ENCODE results near the gene ABRAXAS1. TPM values are rescaled to one million over a fixed set of nuclear protein-coding genes. Genes with fewer than 3 reads are reported as not detected.
A peak's percentile ranks its signal among the peaks of the same experiment; 100 is the strongest.
"Not testable (repeated sequence)": the region's sequence is repeated elsewhere in the genome, so short reads cannot be mapped to it uniquely, and the experiment has no call there.

The ABRAXAS1 gene
- total RNA-seq, 4 donors from 2014 or later = 9.3 to 13.5 (median 10.8) TPM

GRCh38 chr4:83510442-83510841, 25.5 kb upstream of the ABRAXAS1 start:
- no peak for DNase-seq (ENCODE audit: extremely low spot score)
- Histone ChIP-seq H3K27me3 (no peaks in the 10 kb centered on the region), H3K4me3 (no peak overlapping the region), H3K36me3 (no peaks in the 10 kb centered on the region), H3K4me1 (no peaks in the 10 kb centered on the region), H3K27ac (replicated peaks in 1 of 4) (no peak overlapping the region), H3K9me3 (no peaks in the 10 kb centered on the region)
- 100% methylated on average over 3 of the region's 4 CpGs for WGBS
- TF ChIP-seq POLR2AphosphoS5 (IDR thresholded peaks at IDR 0.05) = no peak
- no peak for TF ChIP-seq EP300 (IDR thresholded peaks at IDR 0.05)
- no peak for TF ChIP-seq POLR2A (IDR thresholded peaks at IDR 0.05; ENCODE audit: low read depth)
- no peak for TF ChIP-seq CTCF (IDR thresholded peaks at IDR 0.05)
- intact Hi-C loops (cut with DNase I) = no loop called here

- not testable (repeated sequence) for DNase-seq (ENCODE audit: extremely low spot score); H3K36me3 ChIP-seq; H3K4me1 ChIP-seq; H3K27ac ChIP-seq (replicated peaks in 1 of 4); H3K27me3 ChIP-seq; H3K9me3 ChIP-seq; H3K4me3 ChIP-seq
- TF ChIP-seq POLR2AphosphoS5 (IDR thresholded peaks at IDR 0.05) = peak; percentile 17 to 21
- peak; percentile 63 to 78 (median 78) for TF ChIP-seq CTCF (IDR thresholded peaks at IDR 0.05)
- 70% methylated on average over 3 of the region's 3 CpGs for WGBS
- intact Hi-C loops (cut with DNase I) = loop anchor here (1.0 to 10.0 kb wide), 2 partner anchors 130 to 1016 kb away; no protein-coding TSS in a partner anchor
Observed at GRCh38 chr4:83509156-83509585, 24.3 kb upstream of the ABRAXAS1 start.

- H3K4me1 ChIP-seq = no peaks in the 10 kb centered on the region
- no peak for DNase-seq (ENCODE audit: extremely low spot score)
- H3K36me3 ChIP-seq = no peaks in the 10 kb centered on the region
- no peak for TF ChIP-seq CTCF (IDR thresholded peaks at IDR 0.05)
- TF ChIP-seq EP300 (IDR thresholded peaks at IDR 0.05) = no peak
- no peak for TF ChIP-seq POLR2A (IDR thresholded peaks at IDR 0.05; ENCODE audit: low read depth)
- TF ChIP-seq POLR2AphosphoS5 (IDR thresholded peaks at IDR 0.05) = no peak
- H3K27ac ChIP-seq (replicated peaks in 1 of 4) = no peak overlapping the region
- H3K27me3 ChIP-seq = no peaks in the 10 kb centered on the region
- no peak overlapping the region for H3K4me3 ChIP-seq
- intact Hi-C loops (cut with DNase I) = loop anchor here (10.0 kb wide), 1 partner anchor 1020 kb away; no protein-coding TSS in a partner anchor
- H3K9me3 ChIP-seq = no peaks in the 10 kb centered on the region
- 91% methylated on average over 10 of the region's 10 CpGs for WGBS
Observed at GRCh38 chr4:83504996-83505395, 20.1 kb upstream of the ABRAXAS1 start.

DNA sequence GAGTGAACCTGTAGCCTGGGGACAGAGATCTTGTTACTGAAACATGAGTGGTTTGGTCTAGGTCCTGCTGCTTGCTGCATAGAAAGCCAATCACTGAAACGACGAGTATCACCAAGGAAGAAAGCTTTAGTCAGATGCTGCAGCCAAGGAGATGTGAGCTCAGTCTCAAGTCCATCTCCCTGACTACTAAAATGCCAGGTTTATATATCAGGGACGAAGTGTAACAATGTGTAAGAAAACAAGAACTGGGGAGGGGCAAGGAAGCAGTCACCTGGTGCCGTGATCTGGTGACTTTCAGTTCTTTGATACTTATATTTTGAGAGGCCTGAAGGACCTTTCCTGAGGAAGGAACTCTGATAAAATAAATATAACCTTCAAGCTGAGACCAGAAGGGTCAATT, 19.6 kb upstream of the ABRAXAS1 start:
- Histone ChIP-seq H3K27ac (replicated peaks in 1 of 4) (no peak overlapping the region), H3K27me3 (no peaks in the 10 kb centered on the region), H3K4me3 (no peak overlapping the region), H3K36me3 (no peaks in the 10 kb centered on the region), H3K4me1 (no peaks in the 10 kb centered on the region), H3K9me3 (no peaks in the 10 kb centered on the region)
- intact Hi-C loops (cut with DNase I) = loop anchor here (10.0 kb wide), 1 partner anchor 1020 kb away; no protein-coding TSS in a partner anchor
- no peak for TF ChIP-seq EP300 (IDR thresholded peaks at IDR 0.05)
- TF ChIP-seq CTCF (IDR thresholded peaks at IDR 0.05) = no peak
- TF ChIP-seq POLR2AphosphoS5 (IDR thresholded peaks at IDR 0.05) = no peak
- TF ChIP-seq POLR2A (IDR thresholded peaks at IDR 0.05; ENCODE audit: low read depth) = no peak
- 63% methylated on average over 4 of the region's 4 CpGs for WGBS
- DNase-seq (ENCODE audit: extremely low spot score) = no peak

DNA sequence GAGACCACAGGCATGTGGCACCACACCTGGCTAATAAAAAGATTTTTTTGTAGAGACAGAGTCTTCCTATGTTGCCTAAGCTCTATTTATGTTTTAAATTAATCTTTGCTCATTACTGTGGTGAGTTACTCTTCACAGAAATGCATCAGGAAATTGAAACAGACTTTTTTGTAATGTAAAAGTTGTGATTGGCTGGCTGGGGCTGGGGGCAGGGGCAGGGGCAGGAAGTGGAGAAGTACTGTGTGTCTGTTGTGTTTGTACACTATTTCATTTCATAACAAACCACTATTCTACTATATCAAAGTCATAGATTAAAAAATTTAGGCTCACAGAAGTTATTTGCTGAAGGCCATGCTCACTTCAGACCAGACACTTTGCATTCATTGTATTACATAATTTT, 19.1 kb upstream of the ABRAXAS1 start:
- H3K27me3 ChIP-seq = no peaks in the 10 kb centered on the region
- intact Hi-C loops (cut with DNase I) = loop anchor here (10.0 kb wide), 1 partner anchor 1021 kb away; no protein-coding TSS in a partner anchor
- H3K36me3 ChIP-seq = no peaks in the 10 kb centered on the region
- no peak for DNase-seq (ENCODE audit: extremely low spot score)
- H3K9me3 ChIP-seq = no peaks in the 10 kb centered on the region
- TF ChIP-seq EP300 (IDR thresholded peaks at IDR 0.05) = no peak
- TF ChIP-seq POLR2A (IDR thresholded peaks at IDR 0.05; ENCODE audit: low read depth) = no peak
- H3K27ac ChIP-seq (replicated peaks in 1 of 4) = no peak overlapping the region
- no peaks in the 10 kb centered on the region for H3K4me1 ChIP-seq
- no peak overlapping the region for H3K4me3 ChIP-seq

DNA sequence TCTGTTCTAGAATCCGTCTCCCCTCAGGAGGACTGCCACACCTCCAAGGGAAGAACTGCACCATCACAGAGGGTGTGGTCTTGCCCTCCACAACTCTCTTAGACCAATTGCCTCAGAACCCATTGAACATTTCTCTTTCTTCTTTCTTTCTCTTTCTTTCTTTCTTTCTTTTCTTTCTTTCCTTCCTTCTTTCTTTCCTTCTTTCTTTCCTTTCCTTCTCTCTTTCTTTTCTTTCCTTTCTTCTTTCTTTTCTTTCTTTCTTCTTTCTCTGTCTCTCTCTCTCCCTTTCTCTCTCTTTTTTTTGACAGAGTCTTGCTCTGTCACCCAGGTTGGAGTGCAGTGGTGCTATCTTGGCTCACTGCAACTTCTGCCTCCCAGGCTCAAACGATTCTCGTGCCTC, 16.8 kb upstream of the ABRAXAS1 start:
- H3K27ac ChIP-seq (replicated peaks in 1 of 4); H3K36me3 ChIP-seq; H3K4me1 ChIP-seq; DNase-seq (ENCODE audit: extremely low spot score); H3K27me3 ChIP-seq; H3K9me3 ChIP-seq; H3K4me3 ChIP-seq: not testable (repeated sequence)
- 85% methylated on average over 3 of the region's 3 CpGs for WGBS
- intact Hi-C loops (cut with DNase I) = loop anchor here (10.0 kb wide), 1 partner anchor 1023 kb away; no protein-coding TSS in a partner anchor
